GM19043 (cell line): ENCODE results near the gene ARFIP2.
"Not testable (repeated sequence)": the region's sequence is repeated elsewhere in the genome, so short reads cannot be mapped to it uniquely, and the experiment has no call there.

Source experiments
- ATAC-seq: cut with Tn5 transposase; IDR thresholded peaks from one replicate; pipeline ENCODE4 v1.9.1; 2021; ENCODE audit warnings: low read depth; ENCODE audit not compliant: unreplicated experiment

ARFIP2 gene, protein sequence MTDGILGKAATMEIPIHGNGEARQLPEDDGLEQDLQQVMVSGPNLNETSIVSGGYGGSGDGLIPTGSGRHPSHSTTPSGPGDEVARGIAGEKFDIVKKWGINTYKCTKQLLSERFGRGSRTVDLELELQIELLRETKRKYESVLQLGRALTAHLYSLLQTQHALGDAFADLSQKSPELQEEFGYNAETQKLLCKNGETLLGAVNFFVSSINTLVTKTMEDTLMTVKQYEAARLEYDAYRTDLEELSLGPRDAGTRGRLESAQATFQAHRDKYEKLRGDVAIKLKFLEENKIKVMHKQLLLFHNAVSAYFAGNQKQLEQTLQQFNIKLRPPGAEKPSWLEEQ

GRCh38 chr11:6481012-6481923 is at the start of gene ARFIP2, which contains the start of gene TIMM10B:
Gene ARFIP2, minus strand, starts transcription at chr11:6481331. Its CDS starts 910 bp downstream, at chr11:6480421.
Gene TIMM10B, plus strand, starts transcription at chr11:6481501. Its CDS starts 16 bp downstream, at chr11:6481517.
- peak; percentile 99 for ATAC-seq

GRCh38 chr11:6530848-6531247 is 49.7 kb upstream of the ARFIP2 start:
- ATAC-seq: no peak

- no peak for ATAC-seq
Observed at GRCh38 chr11:6529266-6529665, 48.1 kb upstream of the ARFIP2 start.

DNA sequence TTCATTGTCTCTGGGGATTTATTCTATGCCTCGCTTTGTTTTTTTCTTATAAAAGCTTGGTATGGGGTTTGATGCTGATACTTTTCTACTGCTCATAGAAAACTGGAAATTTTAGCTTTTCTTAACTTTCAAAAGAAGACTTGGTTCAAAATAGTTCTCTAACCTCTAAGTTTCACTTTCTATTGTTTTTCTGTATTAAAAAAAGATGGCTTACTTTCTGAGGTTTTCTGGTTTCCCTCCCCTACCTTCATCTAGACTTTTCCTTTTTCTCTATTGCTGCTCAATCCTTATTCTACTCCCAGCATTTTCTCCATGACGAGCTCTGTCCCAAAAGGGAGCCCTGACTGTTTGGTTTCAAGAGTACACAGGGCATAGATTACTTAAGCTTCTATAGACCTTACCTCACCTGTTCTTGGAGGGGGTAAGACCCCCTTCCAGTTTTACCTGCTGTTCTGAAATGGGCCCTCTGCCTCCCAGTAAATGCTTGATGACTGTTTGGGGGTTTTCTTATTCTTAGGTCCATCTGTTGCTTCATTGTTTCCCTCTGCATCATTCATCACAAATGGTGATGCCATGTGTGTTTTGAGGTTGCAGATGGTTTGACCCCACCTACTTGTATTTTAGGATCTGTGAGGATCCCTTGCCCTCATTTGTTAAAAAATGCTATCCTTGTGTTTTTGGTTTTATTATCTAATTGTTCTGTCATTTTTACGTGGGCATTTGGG is 45.4 kb upstream of the ARFIP2 start:
- peak; percentile 70 for ATAC-seq

- ATAC-seq: no peak
Observed at GRCh38 chr11:6523253-6523652, 42.1 kb upstream of the ARFIP2 start.

DNA sequence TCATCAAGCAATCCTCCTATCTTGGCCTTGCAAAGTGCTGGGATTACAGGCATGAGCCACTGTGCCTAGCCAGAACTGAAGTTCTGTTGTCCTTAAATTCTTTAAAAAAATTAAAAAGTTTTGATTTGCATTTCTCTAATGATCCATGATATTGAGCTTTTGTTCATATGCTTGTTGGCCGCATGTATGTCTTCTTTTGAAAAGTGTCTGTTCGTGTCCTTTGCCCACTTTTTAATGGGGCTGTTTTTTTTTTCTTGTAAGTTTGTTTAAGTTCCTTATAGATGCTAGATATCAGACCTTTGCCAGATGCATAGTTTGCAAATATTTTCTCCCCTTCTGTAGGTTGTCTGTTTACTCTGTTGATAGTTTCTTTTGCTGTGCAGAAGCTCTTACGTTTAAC is 40.8 kb upstream of the ARFIP2 start:
- ATAC-seq: not testable (repeated sequence)

GRCh38 chr11:6520265-6520664 is 39.1 kb upstream of the ARFIP2 start:
- ATAC-seq: no peak

DNA sequence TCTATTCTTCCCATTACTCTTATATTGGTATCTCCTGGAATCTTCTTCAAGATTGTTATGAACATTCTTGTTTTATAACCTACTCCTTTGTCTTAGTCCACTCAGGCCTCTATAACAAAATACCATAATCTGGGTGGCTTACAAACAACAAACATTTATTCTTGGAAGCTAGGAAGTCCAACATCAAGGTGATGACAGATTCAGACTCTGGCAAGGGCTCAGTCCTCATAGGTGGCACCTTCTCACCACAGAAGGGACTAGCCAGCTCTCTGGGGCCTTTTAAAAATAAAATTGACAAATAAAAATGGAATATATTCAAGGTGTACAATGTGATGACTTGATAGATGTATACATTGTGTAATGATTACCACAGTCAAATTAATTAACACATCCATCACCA is 35.7 kb upstream of the ARFIP2 start:
- ATAC-seq: no peak

- ATAC-seq: no peak
Observed at GRCh38 chr11:6505577-6506240, 24.6 kb upstream of the ARFIP2 start.

- ATAC-seq: no peak
Observed at GRCh38 chr11:6504166-6504565, 23.0 kb upstream of the ARFIP2 start.

- ATAC-seq: no peak
Observed at GRCh38 chr11:6502382-6502781, 21.3 kb upstream of the ARFIP2 start.

- no peak for ATAC-seq
Observed at GRCh38 chr11:6498544-6498943, 17.4 kb upstream of the ARFIP2 start.

- ATAC-seq: no peak
Observed at GRCh38 chr11:6498121-6498520, 17.0 kb upstream of the ARFIP2 start.

DNA sequence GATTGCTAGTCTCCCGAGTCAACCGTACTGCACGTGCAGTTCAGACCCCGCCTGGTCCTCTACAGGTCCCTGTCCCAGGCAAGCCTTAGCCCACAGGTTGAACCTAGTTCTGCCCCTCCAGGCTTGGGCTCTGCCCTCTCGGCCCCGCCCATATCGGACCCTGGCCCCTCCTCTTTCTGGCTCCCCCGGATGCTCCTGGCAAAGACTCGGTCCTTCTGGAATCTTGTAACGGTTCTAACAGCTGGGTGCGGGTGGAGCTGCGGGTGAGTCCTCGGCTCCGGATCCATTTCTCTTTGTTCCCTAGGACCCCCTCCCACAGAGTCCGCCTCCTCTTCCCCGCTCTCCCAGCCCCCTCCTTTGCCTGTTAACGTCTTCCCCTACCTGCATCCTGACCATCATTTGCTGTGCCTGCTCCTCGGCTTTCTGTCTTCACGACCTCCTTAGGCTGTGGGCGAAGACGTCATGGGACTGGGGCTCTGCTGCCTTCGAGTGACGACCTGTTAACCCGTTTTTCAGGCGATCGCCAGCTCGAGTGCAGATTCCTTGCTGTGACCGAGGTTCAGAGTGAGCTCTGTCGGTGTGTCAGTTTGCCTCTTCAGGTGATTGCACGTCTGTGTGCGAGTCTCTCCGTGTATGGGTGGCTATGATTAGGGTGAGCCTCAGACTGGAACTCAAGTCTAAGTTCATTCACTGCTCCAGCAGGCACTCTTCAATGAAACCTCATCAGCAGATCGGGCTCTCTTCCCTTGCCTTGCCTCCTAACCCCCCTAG is 16.1 kb upstream of the ARFIP2 start, which contains the start of gene DNHD1:
DNHD1 (plus strand) TSS at position 212 of the 771 bp plus-strand sequence. CDS start 936 bp downstream, outside the sequence.
- no peak for ATAC-seq

- no peak for ATAC-seq
Observed at GRCh38 chr11:6489306-6489705, 8.2 kb upstream of the ARFIP2 start.

- ATAC-seq: no peak
Observed at GRCh38 chr11:6488821-6489220, 7.7 kb upstream of the ARFIP2 start.

DNA sequence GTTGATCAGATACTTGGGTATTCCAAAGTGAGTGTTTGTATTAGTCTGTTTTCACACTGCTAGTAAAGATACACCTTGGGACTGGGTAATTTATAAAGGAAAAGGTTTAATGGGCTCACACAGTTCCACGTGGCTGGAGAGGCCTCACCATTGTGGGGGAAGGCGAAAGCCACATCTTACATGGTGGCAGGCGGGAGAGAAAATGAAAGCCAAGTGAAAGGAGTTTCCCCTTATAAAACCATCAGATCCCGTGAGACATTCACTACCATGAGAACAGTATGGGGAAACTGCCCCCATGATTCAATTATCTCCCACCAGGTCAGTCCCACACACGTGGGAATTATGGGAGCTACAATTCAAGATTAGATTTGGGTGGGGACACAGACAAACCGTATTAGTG is 7.2 kb upstream of the ARFIP2 start:
- no peak for ATAC-seq

DNA sequence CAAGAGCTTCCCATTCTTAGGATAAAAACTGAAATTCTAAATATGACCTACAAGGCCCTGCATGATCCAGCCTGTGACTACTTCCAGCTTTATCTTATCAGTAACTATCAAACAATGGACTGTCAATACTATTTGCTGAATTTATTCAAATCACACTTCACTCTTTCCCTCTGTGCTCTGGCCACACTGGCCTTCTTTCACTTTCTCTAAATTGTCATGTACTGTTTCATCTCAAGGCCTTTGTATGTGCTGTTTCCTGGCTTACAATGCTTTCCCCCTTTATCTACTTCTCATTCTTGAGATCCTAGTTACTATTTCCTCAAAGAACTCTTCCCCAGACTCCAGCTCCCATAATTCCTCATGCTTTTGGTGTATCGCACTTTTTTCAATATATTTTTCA is 5.8 kb upstream of the ARFIP2 start:
- no peak for ATAC-seq

DNA sequence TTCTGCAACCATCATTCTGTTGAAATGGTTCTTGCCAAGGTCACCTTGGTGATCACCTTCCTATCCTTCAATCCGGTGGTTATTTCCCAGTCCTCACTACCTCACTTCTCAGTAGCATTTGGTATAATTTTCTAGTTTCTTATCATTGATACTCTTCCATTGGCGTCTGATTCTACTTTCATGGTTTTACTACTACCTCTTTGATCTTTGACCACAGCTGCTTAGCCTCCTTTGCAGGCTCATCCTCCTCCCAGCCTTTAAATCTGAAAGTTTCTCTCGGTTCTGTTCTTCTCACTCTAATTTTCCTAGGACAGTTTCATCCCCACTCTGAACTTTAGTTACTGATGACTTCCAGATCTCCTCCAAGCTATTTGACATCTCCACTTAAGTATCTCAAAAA is 5.1 kb upstream of the ARFIP2 start:
- no peak for ATAC-seq
